GM12878 (cell line): ENCODE results near the gene PCDHGA3. TPM values are rescaled to one million over a fixed set of nuclear protein-coding genes. Genes with fewer than 3 reads are reported as not detected.

Source experiments
- ATAC-seq: fragments of 200-7000 bp; cut with Tn5 transposase; 3 replicates; pipeline ENCODE4 v1.9.1; 2020; ENCODE audit warnings: mild to moderate bottlenecking, moderate library complexity
- BruUV-seq: library from RNA; stranded (reverse); fragments of 400-500 nt; replicated peaks from 2 replicates; lab custom pipeline; 2021; lab: Mats Ljungman, UMichigan
- CTCF ChIA-PET: fragments of 300-600 bp; sonication (Branson Sonifier 250); formaldehyde crosslinking; extraction: SDS; loops from one replicate; lab custom pipeline; 2021; ENCODE audit warnings: inconsistent platforms; lab: Yijun Ruan, JAX
- POLR2A ChIA-PET: fragments of 350-600 bp; formaldehyde crosslinking; extraction: SDS; loops from one replicate; lab custom pipeline; 2021; ENCODE audit warnings: inconsistent platforms; lab: Charles Lee
- RAD21 ChIA-PET: fragments of 300-600 bp; sonication (Branson Sonifier 250); formaldehyde crosslinking; loops from one replicate; lab custom pipeline; 2023; ENCODE audit warnings: antibody characterized with exemption; ENCODE audit not compliant: unreplicated experiment; lab: Charles Lee
- SMC1A ChIA-PET: fragments of 300-600 bp; sonication (Branson Sonifier 250); formaldehyde crosslinking; loops from one replicate; lab custom pipeline; 2023; ENCODE audit not compliant: unreplicated experiment, uncharacterized antibody; lab: Charles Lee
- DNase-seq: peaks from one replicate; pipeline ENCODE4 v3.0.0-alpha.2; 2011; ENCODE audit warnings: low read depth, low spot score
- FAIRE-seq: peaks from 3 replicates; lab custom pipeline; 2011; peaks lifted over from hg19 to GRCh38; lab: Jason Lieb, UNC
- H2AFZ ChIP-seq: 2 replicates; pipeline ENCODE4 v1.6.0; 2011; ENCODE audit warnings: low read depth, low read length, control low read depth; ENCODE audit not compliant: control insufficient read depth
- H3K27ac ChIP-seq: 2 replicates; pipeline ENCODE4 v1.5.1; 2011; ENCODE audit warnings: control low read depth; ENCODE audit not compliant: control insufficient read depth, insufficient read depth
- H3K27me3 ChIP-seq, 2 experiments: replicated peaks in 1 of 2; 2 replicates each; pipeline versions ENCODE4 v1.6.0 to v1.6.1; 2011; ENCODE audit warnings: low read length in 1 of 2; ENCODE audit not compliant: control insufficient read depth in 2 of 2, insufficient read depth in 2 of 2
- H3K36me3 ChIP-seq, 2 experiments: 2 replicates each; pipeline ENCODE4 v1.5.1; 2011; ENCODE audit warnings: low read length in 1 of 2; ENCODE audit not compliant: control insufficient read depth in 2 of 2, insufficient read depth in 2 of 2
- H3K4me1 ChIP-seq: 2 replicates; pipeline ENCODE4 v1.6.1; 2011; ENCODE audit warnings: mild to moderate bottlenecking, low read length, moderate library complexity, mixed read lengths; ENCODE audit not compliant: control insufficient read depth, insufficient read depth
- H3K4me2 ChIP-seq: 2 replicates; pipeline ENCODE4 v1.6.0; 2011; ENCODE audit warnings: control low read depth; ENCODE audit not compliant: control insufficient read depth, insufficient read depth
- H3K4me3 ChIP-seq: fragments of 200-600 bp; sonication (generic); 2 replicates; pipeline ENCODE4 v1.5.1; 2016
- H3K79me2 ChIP-seq: 2 replicates; pipeline ENCODE4 v1.6.0; 2011; ENCODE audit warnings: low read length; ENCODE audit not compliant: control insufficient read depth, insufficient read depth
- H3K9ac ChIP-seq: 2 replicates; pipeline ENCODE4 v1.8.0; 2011; ENCODE audit warnings: low read length, control low read depth, mixed read lengths; ENCODE audit not compliant: control insufficient read depth, insufficient read depth
- H3K9me3 ChIP-seq: replicated peaks from 3 replicates; pipeline ENCODE4 v1.5.1; 2011; ENCODE audit warnings: mild to moderate bottlenecking, low read length; ENCODE audit not compliant: control insufficient read depth, insufficient read depth
- H4K20me1 ChIP-seq: 2 replicates; pipeline ENCODE4 v1.6.0; 2011; ENCODE audit not compliant: control insufficient read depth, insufficient read depth
- ATF2 ChIP-seq: IDR thresholded peaks from 2 replicates; pipeline ENCODE4 v1.6.1; 2012; ENCODE audit warnings: low read length, inconsistent platforms
- ATF7 ChIP-seq: fragments of 450-650 bp; IDR thresholded peaks from 2 replicates; pipeline ENCODE4 v1.6.1; 2016; ENCODE audit warnings: low read depth, mild to moderate bottlenecking
- BCL11A ChIP-seq: IDR thresholded peaks from 2 replicates; pipeline ENCODE4 v1.6.1; 2011; ENCODE audit warnings: low read depth, low read length
- CBFB ChIP-seq: IDR thresholded peaks from 2 replicates; pipeline ENCODE4 v1.6.1; 2016; ENCODE audit warnings: antibody characterized with exemption, low read depth
- CREB1 ChIP-seq: IDR thresholded peaks from 2 replicates; pipeline ENCODE4 v1.6.1; 2012; ENCODE audit warnings: low read depth, mild to moderate bottlenecking, inconsistent platforms
- CREM ChIP-seq: IDR thresholded peaks from 2 replicates; pipeline ENCODE4 v1.6.1; 2014; ENCODE audit warnings: antibody characterized with exemption, low read depth
- EP300 ChIP-seq, 2 experiments: fragments of 150-350 bp in 1 of 2; IDR thresholded peaks; 2 replicates each; pipeline ENCODE4 v1.6.1; 2011 to 2012; ENCODE audit warnings: low read depth in 2 of 2, low read length in 2 of 2, borderline replicate concordance in 1 of 2, improper control_type of control experiment in 1 of 2, inconsistent platforms in 1 of 2; ENCODE audit not compliant: control insufficient read depth in 1 of 2
- ETV6 ChIP-seq, 2 experiments: fragments of 450-650 bp in 1 of 2; IDR thresholded peaks in 1 of 2; conservative IDR thresholded peaks in 1 of 2; 2 replicates each; pipeline ENCODE4 v1.6.1; 2014; ENCODE audit warnings: antibody characterized with exemption in 1 of 2, borderline replicate concordance in 1 of 2, low read depth in 1 of 2, mild to moderate bottlenecking in 1 of 2, moderate library complexity in 1 of 2
- FOXM1 ChIP-seq: IDR thresholded peaks from 2 replicates; pipeline ENCODE4 v1.6.1; 2012; ENCODE audit warnings: low read depth, mild to moderate bottlenecking, inconsistent platforms, low read length, moderate library complexity
- GABPA ChIP-seq: IDR thresholded peaks from 2 replicates; pipeline ENCODE4 v1.6.1; 2014; ENCODE audit warnings: antibody characterized with exemption, low read depth, mild to moderate bottlenecking, inconsistent platforms
- JUNB ChIP-seq: IDR thresholded peaks from 2 replicates; pipeline ENCODE4 v1.6.1; 2016; ENCODE audit warnings: antibody characterized with exemption, mild to moderate bottlenecking
- MEF2A ChIP-seq: IDR thresholded peaks from 2 replicates; pipeline ENCODE4 v1.6.1; 2011; ENCODE audit warnings: low read depth, mild to moderate bottlenecking, low read length, moderate library complexity; ENCODE audit not compliant: insufficient read depth
- NFIC ChIP-seq: IDR thresholded peaks from 2 replicates; pipeline ENCODE4 v1.6.1; 2012; ENCODE audit warnings: low read depth, mild to moderate bottlenecking, inconsistent platforms, low read length, moderate library complexity
- PML ChIP-seq: IDR thresholded peaks from 2 replicates; pipeline ENCODE4 v1.6.1; 2012; ENCODE audit warnings: low read length, inconsistent platforms
- RUNX3 ChIP-seq: IDR thresholded peaks from 2 replicates; pipeline ENCODE4 v1.6.1; 2012; ENCODE audit warnings: low read length, inconsistent platforms
- SREBF1 ChIP-seq: IDR thresholded peaks from 2 replicates; pipeline ENCODE4 v1.6.1; 2012; ENCODE audit warnings: mild to moderate bottlenecking, low read length
- TBL1XR1 ChIP-seq: IDR thresholded peaks from 2 replicates; pipeline ENCODE4 v1.6.1; 2012; ENCODE audit warnings: low read depth, low read length, improper control_type of control experiment
- TCF3 ChIP-seq: IDR thresholded peaks from 2 replicates; pipeline ENCODE4 v1.6.1; 2012; ENCODE audit warnings: low read depth, mild to moderate bottlenecking, low read length, borderline replicate concordance; ENCODE audit not compliant: insufficient read depth
- ZNF274 ChIP-seq: IDR thresholded peaks from one replicate; pipeline ENCODE4 v1.8.0; 2011; ENCODE audit not compliant: insufficient read length, insufficient read depth
- WGBS: methylation state at CpG from one replicate; pipeline ENCODE4 v1.1.6; 2016; ENCODE audit warnings: low lambda C conversion rate; ENCODE audit not compliant: insufficient replicate concordance, insufficient coverage; ENCODE audit errors: missing lambda C conversion rate; 5-methylcytosine and 5-hydroxymethylcytosine counted together
- in situ Hi-C: fragments of 300-500 bp; cut with MboI; formaldehyde crosslinking; loops from 9 replicates; pipeline ENCODE4 v1.14.3; 2018; ENCODE audit warnings: mixed read lengths
- intact Hi-C: fragments of 100-400 bp; cut with micrococcal nuclease; formaldehyde crosslinking; loops from one replicate; pipeline ENCODE4 v1.14.2; 2022; ENCODE audit not compliant: unreplicated experiment
- polyA plus RNA-seq, 11 experiments: library from polyadenylated mRNA; depleted of rRNA in 4 of 11; unstranded in 6 of 11; stranded (reverse) in 5 of 11; fragments of >200 nt; fragmentation: Nextera tagmentation in 4 of 11; fragmentation: Illumina TruSeq in 1 of 11; extraction: Ambion mirVana in 4 of 11; extraction: Trizol in 1 of 11; gene quantifications; 1 replicate in 1 of 11; 2 replicates in 10 of 11; pipeline versions ENCODE4 v1.2.1 to v1.2.3, GENCODE V29; 2011 to 2016; ENCODE audit warnings: inconsistent platforms in 2 of 11, missing spikeins in 2 of 11, low read depth in 1 of 11
- total RNA-seq, 4 experiments: library from RNA; depleted of rRNA in 3 of 4; stranded (reverse); fragments of >200 nt in 3 of 4; fragmentation: Illumina TruSeq in 1 of 4; extraction: Trizol in 1 of 4; gene quantifications; 2 replicates each; pipeline versions ENCODE4 v1.2.1 to v1.2.3, GENCODE V29; 2013 to 2021

Gene PCDHGA3
- total and polyA plus RNA-seq, 10 of the 15 experiments (the other 5 are each of a cell fraction or from before 2014, with no cell fraction given) = 0.06 to 0.17 (median 0.11) TPM; not detected in 6

GRCh38 chr5:141322261-141322660, 21.4 kb upstream of the PCDHGA3 start:
- peaks cover 24% of the 10 kb centered on the region for H3K9me3 ChIP-seq
- ATAC-seq (no peak), DNase-seq (no peak), FAIRE-seq (no peak)
- 25% methylated on average over 3 of the region's 3 CpGs for WGBS
- CTCF ChIA-PET = interaction anchor here (0.8 to 1.5 kb wide), 2 partner anchors 17 to 91 kb away, joined by 5 to 7 read pairs; partner anchors contain the start of genes PCDHGA10 and PCDHGA2
- no peak overlapping the region for H3K9ac ChIP-seq
- H3K27me3 ChIP-seq = no peaks in the 10 kb centered on the region
- in situ Hi-C loops = loop anchor here (10.0 kb wide), 1 partner anchor 243 kb away; no protein-coding TSS in a partner anchor
- H3K4me3 ChIP-seq = no peak overlapping the region
- SMC1A ChIA-PET = interaction anchor here (1.4 kb wide), 1 partner anchor 242 kb away, joined by 3 read pairs; no protein-coding TSS in a partner anchor
- POLR2A ChIA-PET = no interaction called here
- no peaks in the 10 kb centered on the region for H3K4me1 ChIP-seq
- no peak overlapping the region for H3K27ac ChIP-seq
- H4K20me1 ChIP-seq = no peaks in the 10 kb centered on the region
- 0 out of 4 replicates have a peak, but pooled peaks cover 0 to 4% of the 10 kb centered on the region in 2 experiments for H3K36me3 ChIP-seq
- RAD21 ChIA-PET = no interaction called here
- intact Hi-C loops = no loop called here
- H2AFZ ChIP-seq = no peak overlapping the region
- TF ChIP-seq ATF7 (peak; percentile 37; the same call in 1 of the 2 replicates), PML (0 out of 2 replicates have a peak, but pooled peaks have one; percentile 54), CBFB (0 out of 2 replicates have a peak, but pooled peaks have one; percentile 55), CREM (peak; percentile 54; the same call in 1 of the 2 replicates), EP300 (IDR thresholded peaks at IDR 0.05; ENCODE audit: borderline replicate concordance in 1 of 2, control insufficient read depth in 1 of 2, low read depth in 2 of 2, low read length in 2 of 2) (no peak), RUNX3 (peak; percentile 95), TBL1XR1 (no peak), ZNF274 (no peak), ETV6 (conservative IDR thresholded peaks at IDR 0.05 in 1 of 2, IDR thresholded peaks at IDR 0.05 in 1 of 2; ENCODE audit: borderline replicate concordance in 1 of 2, low read depth in 1 of 2) (peak in 1 of 2 experiments; percentile 42; a peak in 1 of 4 replicates), NFIC (peak; percentile 95), BCL11A (0 out of 2 replicates have a peak, but pooled peaks have one; percentile 9), CREB1 (peak; percentile 41; the same call in 1 of the 2 replicates), MEF2A (no peak), FOXM1 (peak; percentile 60; the same call in 1 of the 2 replicates), SREBF1 (no peak), TCF3 (no peak), ATF2 (peak; percentile 67; the same call in 1 of the 2 replicates), GABPA (peak; percentile 44; the same call in 1 of the 2 replicates), JUNB (peak; percentile 89)
- no TSS peak for BruUV-seq
- no peak overlapping the region for H3K4me2 ChIP-seq
- peaks cover 23% of the 10 kb centered on the region for H3K79me2 ChIP-seq
